Activated naive CD8-positive, alpha-beta T cell treated with anti-CD3 and anti-CD28 coated beads, Interleukin-2, amount 50 U/mL, for 16 hours (primary cell): ENCODE measurements around the gene RGCC.

ENCODE experiments used
- DNase-seq: peaks from one replicate; pipeline ENCODE4 v3.0.0-alpha.2; 2020; ENCODE audit warnings: low read depth, low spot score

RGCC gene

GRCh38 chr13:41515491-41516139, 58.3 kb downstream of the RGCC start:
- no peak for DNase-seq

- no peak for DNase-seq
Observed at GRCh38 chr13:41516166-41516565, 58.8 kb downstream of the RGCC start.

- DNase-seq, result no peak
Observed at GRCh38 chr13:41516760-41517159, 59.4 kb downstream of the RGCC start.

DNA sequence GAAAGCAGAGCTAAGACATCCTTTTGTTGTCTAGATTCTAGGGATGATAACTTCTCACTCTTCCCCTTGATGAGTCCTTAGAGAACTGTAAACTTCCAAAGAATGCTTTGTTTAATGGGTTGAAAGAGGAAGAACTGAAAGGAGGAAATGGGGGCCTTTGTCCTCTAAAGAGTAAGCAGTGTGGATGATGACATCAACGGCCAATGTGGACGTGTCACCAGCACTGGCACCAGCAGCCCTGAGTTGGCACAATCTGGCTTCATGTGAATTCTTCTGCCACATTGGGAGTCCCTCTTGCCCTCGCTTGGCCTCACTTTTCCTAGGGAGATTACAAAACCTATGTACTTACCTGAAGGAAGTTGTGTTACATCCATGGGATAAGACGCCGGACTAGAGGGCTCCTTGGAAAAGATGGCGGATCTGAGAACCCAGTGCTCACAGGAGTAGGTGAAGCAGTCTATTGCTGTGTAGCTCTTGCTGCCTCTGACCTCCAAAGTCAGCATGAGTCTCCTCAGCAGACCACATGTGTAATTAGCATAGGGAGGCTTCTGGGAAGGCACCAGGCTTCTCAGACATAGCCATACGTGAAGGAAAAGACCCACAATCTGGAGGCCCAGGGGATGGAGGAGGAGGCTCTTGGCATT, 62.8 kb downstream of the RGCC start:
- no peak for DNase-seq
